Measurements from ENCODE around the gene MTA1. TPM values are rescaled to one million over a fixed set of nuclear protein-coding genes. Genes with fewer than 3 reads are reported as not detected.
A peak's percentile ranks its signal among the peaks of the same experiment; 100 is the strongest.

Gene MTA1
- total and polyA plus RNA-seq, 2 of the 8 experiments (the other 6 are each of a cell fraction or from before 2014, with no cell fraction given), result 73.9 to 221 TPM

- Histone ChIP-seq H2BK15ac (ENCODE audit: low read length) (no peak overlapping the region), H2AK5ac (ENCODE audit: low read depth, low read length) (no peak overlapping the region), H3K4me2 (ENCODE audit: insufficient read depth in 1 of 2, low read depth in 2 of 2, low read length in 2 of 2) (no peak overlapping the region), H2AFZ (ENCODE audit: low read length) (no peak overlapping the region), H3K56ac (replicated peaks; ENCODE audit: insufficient read length, low read depth, low read length) (no peak overlapping the region), H3K4ac (replicated peaks; ENCODE audit: insufficient read length, low read depth, low read length) (no peak overlapping the region), H3K27ac (ENCODE audit: low read depth, low read length) (no peak overlapping the region), H4K5ac (ENCODE audit: insufficient read length, low read depth, low read length) (no peak overlapping the region), H3K23ac (ENCODE audit: insufficient read length) (no peak overlapping the region), H3K36me3 (ENCODE audit: control insufficient read depth in 2 of 4, insufficient read depth in 4 of 4, low read length in 3 of 4) (peaks cover 0 to 10% (median 2%) of the 10 kb centered on the region in 4 experiments; a peak in 4 of 8 replicates), H3K4me1 (replicated peaks in 1 of 4; ENCODE audit: control insufficient read depth in 3 of 4, insufficient read depth in 4 of 4, low read length in 3 of 4) (peaks cover 0 to 3% (median 0%) of the 10 kb centered on the region in 4 experiments; a peak in 2 of 7 replicates), H3K23me2 (ENCODE audit: low read depth, low read length) (no peaks in the 10 kb centered on the region), H3K9ac (replicated peaks in 1 of 4; ENCODE audit: extremely low read depth in 1 of 4, low read depth in 3 of 4, low read length in 3 of 4) (no peak overlapping the region), H4K8ac (ENCODE audit: extremely low read depth, insufficient read depth, low read length) (0 out of 2 replicates have a peak overlapping the region, but pooled peaks have one; percentile 25), H3K18ac (ENCODE audit: extremely low read depth, low read length) (no peak overlapping the region), H2BK120ac (replicated peaks; ENCODE audit: low read depth, low read length) (no peak overlapping the region), H3K79me2 (ENCODE audit: control insufficient read depth in 1 of 2, insufficient read depth in 2 of 2, low read length in 2 of 2) (peaks cover 12 to 52% of the 10 kb centered on the region in 2 experiments), H2BK20ac (ENCODE audit: low read length) (no peak overlapping the region), H4K20me1 (replicated peaks in 1 of 2; ENCODE audit: control insufficient read depth in 1 of 2, insufficient read depth in 2 of 2, low read length in 2 of 2) (peaks cover 36 to 53% of the 10 kb centered on the region in 2 experiments), H3K79me1 (ENCODE audit: low read depth, low read length) (peaks cover 34% of the 10 kb centered on the region), H2BK12ac (ENCODE audit: low read depth, low read length) (no peak overlapping the region), H3K9me3 (ENCODE audit: insufficient read depth in 2 of 2, low read depth in 1 of 2, low read length in 1 of 2) (no peaks in the 10 kb centered on the region), H3K27me3 (replicated peaks in 1 of 4; ENCODE audit: control insufficient read depth in 3 of 4, extremely low read depth in 1 of 4, insufficient read depth in 3 of 4, low read length in 3 of 4) (no peaks in the 10 kb centered on the region), H2BK5ac (ENCODE audit: low read depth, low read length) (no peak overlapping the region), H4K91ac (replicated peaks; ENCODE audit: insufficient read length, low read length) (no peak overlapping the region), H3K14ac (ENCODE audit: insufficient read length) (no peak overlapping the region), H3K4me3 (ENCODE audit: extremely low read depth in 1 of 4, insufficient read depth in 2 of 4, low read depth in 3 of 4, low read length in 4 of 4) (no peak overlapping the region)
- ChIA-PET POLR2A (ENCODE audit: partially characterized antibody) (interaction anchor here (1.5 to 1.6 kb wide), 2 partner anchors 9 to 18 kb away, joined by 3 to 5 read pairs; no protein-coding TSS in a partner anchor), CTCF (ENCODE audit: partially characterized antibody) (interaction anchor here (1.3 to 1.7 kb wide), 2 partner anchors 50 to 69 kb away, joined by 3 read pairs; no protein-coding TSS in a partner anchor)
- no peak for TF ChIP-seq CHD1 (IDR thresholded peaks at IDR 0.05; ENCODE audit: low read depth, low read length)
- TF ChIP-seq MAX (IDR thresholded peaks at IDR 0.05), result no peak
- no peak for TF ChIP-seq RBBP5 (IDR thresholded peaks at IDR 0.05; ENCODE audit: borderline replicate concordance, low read depth, low read length)
- TF ChIP-seq RFX5 (IDR thresholded peaks at IDR 0.05; ENCODE audit: borderline replicate concordance, low read depth, low read length), result no peak
- 88% methylated on average over 5 of the region's 11 CpGs; no CpG with 5 or more reads in 1 of the 2 experiments for WGBS, 2 experiments (ENCODE audit: extremely low coverage in 1 of 2, insufficient coverage in 1 of 2, insufficient read length in 1 of 2, insufficient replicate concordance in 2 of 2, low coverage in 1 of 2, low lambda C conversion rate in 2 of 2, missing lambda C conversion rate in 1 of 2)
- DNase-seq (ENCODE audit: low read depth in 1 of 2, low spot score in 2 of 2) (no peak), FAIRE-seq (no peak)
Measured at GRCh38 chr14:105439179-105439578, 19.6 kb downstream of the MTA1 start.

All from H1 (cell line).